GM21825 (cell line): Measurements from ENCODE around the gene COPZ2.
"Not testable (repeated sequence)": the region's sequence is repeated elsewhere in the genome, so short reads cannot be mapped to it uniquely, and the experiment has no call there.

Source experiments
- ATAC-seq: cut with Tn5 transposase; IDR thresholded peaks from one replicate; pipeline ENCODE4 v1.9.1; 2021; ENCODE audit warnings: mild to moderate bottlenecking, moderate library complexity; ENCODE audit not compliant: unreplicated experiment

COPZ2 gene

DNA sequence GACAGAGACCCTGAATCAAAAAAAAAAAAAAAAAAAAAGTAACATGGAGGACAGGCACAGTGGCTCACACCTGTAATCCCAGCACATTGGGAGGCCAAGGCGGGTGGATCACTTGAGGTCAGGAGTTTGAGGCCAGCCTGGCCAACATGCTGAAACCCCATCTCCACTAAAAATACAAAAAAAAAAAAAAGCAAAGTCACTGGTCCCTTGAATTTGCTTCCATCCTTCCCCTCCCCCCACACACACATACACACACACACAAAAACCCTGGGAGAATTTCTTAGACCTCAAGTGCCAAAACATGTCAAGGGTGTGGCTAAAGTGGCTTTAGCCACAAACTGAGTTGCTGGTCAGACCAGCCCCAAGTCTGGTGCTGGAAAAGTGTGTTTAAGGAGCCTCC, 49.2 kb downstream of the COPZ2 start:
- ATAC-seq = not testable (repeated sequence)

DNA sequence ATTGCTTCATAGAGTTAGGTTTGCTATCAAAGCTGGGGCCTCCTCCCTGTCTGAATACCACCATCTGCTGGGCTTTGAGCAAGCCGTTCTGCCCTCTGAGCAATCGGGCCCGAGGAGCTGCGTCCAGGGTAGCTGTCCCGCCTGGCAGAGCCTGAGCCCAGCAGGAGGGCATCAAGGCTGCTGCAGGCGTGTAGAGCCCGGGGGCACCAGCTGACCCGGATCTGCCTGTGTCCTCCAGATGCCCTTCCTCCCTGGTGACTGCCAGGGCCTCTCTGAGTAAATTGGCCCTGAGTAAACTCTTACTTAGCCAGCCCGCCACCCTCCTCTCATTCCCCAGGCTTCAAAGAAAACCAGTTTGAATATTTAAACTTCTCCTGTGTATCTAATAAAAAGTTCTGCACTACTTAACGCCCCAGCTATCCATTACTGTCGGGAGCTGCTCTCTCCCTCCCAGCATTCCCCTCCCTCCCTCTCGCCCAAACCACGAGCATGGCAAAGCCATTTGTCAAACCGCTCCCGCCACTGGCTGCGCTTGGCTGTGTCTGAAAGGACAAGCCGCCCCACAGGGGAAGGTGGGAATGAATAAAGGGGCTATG, 50.3 kb downstream of the COPZ2 start:
- ATAC-seq = no peak

DNA sequence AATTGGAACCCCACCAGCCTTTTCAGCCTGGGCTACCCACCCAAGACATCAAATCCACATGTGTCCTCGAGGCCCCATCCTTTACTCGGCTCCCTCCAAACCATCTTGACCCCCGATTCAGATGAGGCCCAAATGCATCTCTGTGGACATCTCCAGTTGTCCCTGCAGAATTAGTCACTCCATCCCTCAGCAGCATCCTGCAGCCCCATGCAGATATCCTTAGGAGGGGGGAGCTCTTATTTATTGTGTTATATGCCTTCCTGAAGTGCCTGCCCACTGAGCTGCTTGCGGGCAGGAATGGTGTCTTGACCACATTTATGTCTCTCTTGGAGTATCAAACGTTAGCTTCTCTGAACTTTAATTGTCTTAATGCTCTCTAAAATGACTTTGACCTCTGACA, 51.1 kb downstream of the COPZ2 start:
- no peak for ATAC-seq

DNA sequence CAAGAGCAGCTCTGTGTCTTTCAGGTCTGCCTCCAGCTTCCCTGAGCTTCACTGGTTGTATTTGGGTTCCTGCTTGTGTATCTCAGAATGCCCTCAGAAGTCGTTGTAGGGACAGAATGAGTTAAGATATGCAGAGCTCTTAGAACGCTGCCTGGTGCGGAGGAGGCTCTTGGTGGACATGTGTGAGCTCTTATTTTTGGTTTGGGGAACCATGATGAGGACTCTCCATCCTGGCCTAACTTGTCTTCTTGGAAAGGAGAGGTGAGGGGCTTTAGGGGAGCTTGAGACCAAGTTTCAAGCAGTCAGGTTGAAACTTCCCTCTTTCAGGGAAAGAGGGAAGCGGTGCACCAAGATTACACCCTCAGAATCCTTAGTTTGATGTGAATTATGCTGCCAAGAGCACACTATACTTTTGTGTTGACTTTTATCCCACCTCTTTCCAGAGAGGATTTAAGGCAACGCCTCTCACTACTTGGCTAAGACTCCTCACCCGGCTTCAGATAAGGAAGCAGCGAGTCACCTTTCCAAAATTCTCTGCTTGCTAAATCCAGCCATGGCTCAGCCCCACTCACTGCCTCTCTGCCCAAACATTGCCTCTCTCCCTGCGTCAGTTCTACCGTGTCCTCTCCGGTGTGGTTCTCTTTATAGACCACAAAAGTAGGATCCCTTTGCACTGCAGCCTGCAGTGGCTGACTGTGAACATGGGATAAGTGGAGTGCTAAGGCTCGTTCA, 53.9 kb downstream of the COPZ2 start:
- no peak for ATAC-seq

DNA sequence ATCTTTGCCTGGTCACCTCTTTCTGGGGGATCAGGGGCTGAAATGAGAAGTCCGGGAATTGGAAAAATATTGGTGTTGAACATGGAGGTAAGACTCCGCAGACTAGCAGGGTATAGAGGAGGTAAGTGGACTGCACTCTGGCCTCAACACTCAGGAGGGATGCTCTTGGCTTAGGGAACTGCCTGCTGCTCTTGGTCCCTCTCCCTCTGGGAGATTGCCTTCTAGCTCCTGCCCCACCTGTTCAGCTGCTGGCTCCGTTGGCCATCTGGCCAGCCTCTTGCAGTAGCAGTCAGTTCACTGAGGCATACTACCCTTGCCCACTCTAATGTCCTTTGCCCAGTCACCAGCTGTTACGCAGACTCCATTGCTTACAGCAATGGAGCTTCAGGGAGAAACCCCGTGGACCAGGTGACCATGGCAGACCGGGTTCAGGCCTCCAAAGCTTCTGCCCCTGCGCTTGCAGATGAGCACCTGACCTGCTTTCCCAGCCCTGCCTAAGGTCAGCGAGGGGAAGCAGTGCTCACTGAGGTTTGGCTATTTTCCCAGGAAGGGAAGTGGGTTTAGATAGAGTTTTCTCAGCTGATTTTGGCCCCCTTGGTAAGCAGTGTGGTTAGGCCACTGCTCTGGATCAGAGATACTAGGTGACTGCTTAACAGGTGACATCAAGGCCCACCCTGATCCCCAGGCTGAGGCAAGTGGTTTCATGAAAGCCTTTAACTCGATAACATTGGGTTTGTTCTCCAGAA, 54.8 kb downstream of the COPZ2 start:
- no peak for ATAC-seq

DNA sequence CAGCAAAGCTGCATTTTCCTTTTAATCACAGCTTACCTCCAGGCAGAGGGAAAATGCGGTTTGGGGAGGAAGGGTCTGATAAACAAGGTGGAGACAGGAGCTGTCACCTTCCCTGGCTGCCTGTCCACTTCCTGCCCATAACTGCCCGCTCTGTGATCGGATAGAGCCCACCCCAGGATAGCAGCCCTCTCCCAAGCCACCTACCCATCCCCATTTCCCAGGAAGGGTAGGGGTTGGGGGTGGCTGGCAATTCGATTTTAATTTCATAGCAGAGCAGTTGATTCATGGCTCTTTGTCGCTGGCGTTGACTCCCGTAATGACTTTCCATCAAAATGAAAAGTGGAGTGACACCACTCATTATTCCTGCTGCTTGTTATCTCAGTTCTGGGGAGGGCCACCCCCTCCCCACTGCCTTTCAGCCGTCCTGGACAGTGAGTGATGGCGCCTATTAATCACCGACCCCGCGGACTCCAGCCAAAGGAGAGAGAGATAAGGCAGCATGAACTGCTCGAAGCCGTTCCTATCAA, 55.4 kb downstream of the COPZ2 start:
- no peak for ATAC-seq

DNA sequence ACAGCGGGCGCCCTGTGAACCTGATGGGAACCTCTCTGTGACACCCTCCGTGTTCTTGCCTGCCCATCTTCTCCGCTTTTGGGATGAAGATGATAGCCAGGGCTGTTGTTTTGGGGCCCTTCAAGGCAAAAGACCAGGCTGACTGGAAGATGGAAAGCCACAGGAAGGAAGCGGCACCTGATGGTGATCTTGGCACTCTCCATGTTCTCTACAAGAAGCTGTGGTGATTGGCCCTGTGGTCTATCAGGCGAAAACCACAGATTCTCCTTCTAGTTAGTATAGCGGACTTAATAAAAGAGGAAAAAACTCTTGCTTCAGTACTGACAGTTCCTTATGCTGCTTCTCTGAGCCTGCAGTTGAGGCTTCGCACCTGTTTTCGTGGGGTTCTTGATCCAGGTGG, 56.1 kb downstream of the COPZ2 start:
- ATAC-seq = no peak

DNA sequence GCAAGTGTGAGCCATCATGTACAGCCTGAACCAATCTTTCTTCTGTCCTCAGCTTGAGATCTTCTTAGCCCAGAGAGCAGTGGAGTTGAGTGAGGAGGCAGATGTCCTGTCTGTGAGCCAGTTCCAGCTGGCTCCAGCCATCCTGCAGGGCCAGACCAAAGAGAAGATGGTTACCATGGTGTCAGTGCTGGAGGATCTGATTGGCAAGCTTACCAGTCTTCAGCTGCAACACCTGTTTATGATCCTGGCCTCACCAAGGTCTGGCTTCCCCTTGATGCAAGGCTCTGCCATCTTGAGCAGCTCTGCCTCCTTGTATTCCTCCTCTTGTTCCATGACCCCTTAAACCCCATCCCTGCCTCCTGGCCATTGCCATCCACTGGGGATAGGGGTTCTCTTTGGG, 57.1 kb downstream of the COPZ2 start:
- no peak for ATAC-seq

DNA sequence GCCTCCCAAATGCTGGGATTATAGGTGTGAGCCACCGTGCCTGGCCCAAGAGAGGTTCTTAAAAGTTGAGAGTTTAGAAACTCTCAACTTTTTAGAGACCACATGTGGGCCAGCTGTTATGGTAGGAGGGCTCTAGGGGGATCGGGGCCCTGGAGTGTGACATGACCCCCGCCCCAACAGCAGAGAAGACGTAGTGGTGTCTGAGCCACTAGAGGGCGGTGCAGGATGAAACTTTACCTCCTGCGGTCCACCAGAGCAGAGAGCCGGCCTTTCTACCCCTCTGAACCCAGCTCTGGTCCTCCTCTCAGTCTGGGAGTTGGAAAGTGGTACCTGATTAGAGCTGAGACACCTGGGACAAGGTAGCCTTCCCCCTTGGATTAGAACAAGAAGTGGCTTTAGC, 59.3 kb downstream of the COPZ2 start:
- ATAC-seq = no peak
